Ishikawa (cell line): Measurements from ENCODE around the gene SEC14L3.

ENCODE experiments used
- CREB1 ChIP-seq: IDR thresholded peaks from 2 replicates; pipeline ENCODE4 v1.6.1; 2012; ENCODE audit warnings: low read depth
- TAF1 ChIP-seq: IDR thresholded peaks from 2 replicates; pipeline ENCODE4 v1.6.1; 2012; ENCODE audit warnings: low read depth, mild to moderate bottlenecking
- YY1 ChIP-seq: IDR thresholded peaks from 2 replicates; pipeline ENCODE4 v1.6.1; 2012; ENCODE audit warnings: low read depth
- TF ChIP-seq, protein P1 (sequence below): IDR thresholded peaks from 2 replicates; pipeline ENCODE4 v1.6.1; 2012

DNA sequence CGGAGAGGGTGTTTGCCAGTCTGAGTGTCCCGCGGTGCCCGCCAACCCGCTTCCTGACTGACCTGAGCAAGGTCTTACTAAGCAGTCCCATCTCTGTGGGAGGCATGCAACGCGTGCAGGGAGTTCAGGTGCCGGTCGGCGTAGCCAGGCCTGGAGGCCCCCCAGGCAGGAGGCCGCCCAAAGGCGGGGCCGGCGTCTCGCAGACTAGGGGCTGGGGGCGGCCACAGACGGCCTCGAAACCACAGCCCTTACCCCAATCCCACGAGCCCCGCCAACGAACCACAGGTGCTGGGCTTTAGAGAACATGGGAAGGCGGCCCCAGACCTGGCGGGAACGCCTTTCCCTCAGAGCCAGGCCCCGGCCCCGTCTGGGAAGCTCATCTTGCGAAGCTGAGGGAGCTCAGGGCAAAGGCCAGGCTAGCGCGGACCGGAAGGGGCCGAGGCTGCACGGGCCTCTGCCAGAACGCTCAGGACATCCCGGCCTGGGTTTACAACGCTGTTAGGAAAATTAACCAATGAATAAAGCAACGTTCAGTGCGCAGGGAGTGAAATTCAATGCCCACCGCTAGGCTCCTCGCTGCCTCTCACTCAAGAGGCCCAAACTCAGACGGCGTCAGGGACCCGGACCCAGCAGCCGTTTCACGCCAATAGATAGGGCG lies 48.4 kb downstream of the SEC14L3 start:
- TF ChIP-seq TAF1 (peak; percentile 85), YY1 (no peak), CREB1 (no peak)
- TF ChIP-seq, protein P1, sequence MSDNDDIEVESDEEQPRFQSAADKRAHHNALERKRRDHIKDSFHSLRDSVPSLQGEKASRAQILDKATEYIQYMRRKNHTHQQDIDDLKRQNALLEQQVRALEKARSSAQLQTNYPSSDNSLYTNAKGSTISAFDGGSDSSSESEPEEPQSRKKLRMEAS = no peak; the same call in 1 of the 2 replicates
